Activated CD8-positive, alpha-beta memory T cell treated with anti-CD3 and anti-CD28 coated beads for 24 hours (primary cell): ENCODE data around the gene SLC12A7.
"Not testable (repeated sequence)": the region's sequence is repeated elsewhere in the genome, so short reads cannot be mapped to it uniquely, and the experiment has no call there.

ENCODE experiments used
- DNase-seq: peaks from one replicate; pipeline ENCODE4 v3.0.0-alpha.2; 2020

SLC12A7 gene

DNA sequence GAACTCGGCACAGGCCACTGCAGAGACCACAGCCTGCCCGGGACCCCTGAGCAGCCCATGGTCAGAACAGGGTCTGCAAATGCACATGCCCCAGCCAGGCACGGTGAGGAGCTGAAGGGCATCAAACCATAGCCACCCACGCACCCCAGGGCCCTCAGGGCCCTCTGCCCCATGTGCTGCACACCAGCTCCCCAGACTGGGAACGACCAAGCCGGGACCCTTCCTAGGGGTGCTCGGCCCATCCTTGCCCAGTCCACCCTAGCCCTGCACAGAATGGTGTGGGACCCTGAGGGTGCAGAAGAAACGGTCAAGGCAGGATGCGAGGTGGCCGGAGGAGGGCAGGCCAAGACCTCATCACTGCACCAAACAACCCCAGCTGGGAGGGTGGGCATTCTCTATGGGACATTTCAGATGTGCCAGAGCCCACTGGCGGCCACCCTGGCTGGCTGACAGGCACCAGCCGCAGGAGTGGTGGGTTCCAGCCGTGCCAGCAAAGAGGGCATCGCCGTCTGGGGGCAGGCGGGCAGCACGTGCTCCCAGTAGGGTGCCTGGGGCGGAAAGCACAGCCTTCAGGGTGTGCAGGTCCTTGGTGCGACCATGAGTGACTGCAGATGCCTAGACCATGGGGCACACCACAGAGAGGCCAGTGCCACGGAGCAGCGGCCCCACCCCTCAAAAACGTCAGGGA, 16.4 kb downstream of the SLC12A7 start:
- DNase-seq: no peak

DNA sequence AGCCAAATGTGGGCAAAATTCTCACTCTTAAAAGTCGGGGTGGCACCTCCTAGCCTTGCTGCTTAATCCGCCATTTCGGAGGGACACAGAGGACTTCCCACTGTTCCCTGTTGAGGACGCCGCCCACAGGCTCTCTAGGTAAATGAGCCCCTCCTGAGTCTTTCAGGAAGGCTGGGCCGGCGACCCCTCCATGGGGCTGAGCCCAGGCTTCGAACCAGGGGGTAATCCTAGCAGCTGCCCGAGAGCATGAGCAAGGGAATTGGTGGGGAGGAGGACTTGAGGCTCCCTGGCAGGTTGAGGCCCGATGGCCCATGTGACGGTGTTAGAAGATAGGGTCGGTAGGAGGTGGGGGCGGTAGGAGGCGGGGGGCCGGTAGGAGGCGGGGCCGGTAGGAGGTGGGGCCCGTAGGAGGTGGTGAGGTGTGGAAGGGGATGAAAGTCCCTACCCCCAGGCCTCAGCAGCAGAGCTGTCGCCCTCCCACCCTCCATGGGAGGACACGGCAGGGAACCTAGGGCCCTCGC, 17.1 kb downstream of the SLC12A7 start:
- DNase-seq: no peak

DNA sequence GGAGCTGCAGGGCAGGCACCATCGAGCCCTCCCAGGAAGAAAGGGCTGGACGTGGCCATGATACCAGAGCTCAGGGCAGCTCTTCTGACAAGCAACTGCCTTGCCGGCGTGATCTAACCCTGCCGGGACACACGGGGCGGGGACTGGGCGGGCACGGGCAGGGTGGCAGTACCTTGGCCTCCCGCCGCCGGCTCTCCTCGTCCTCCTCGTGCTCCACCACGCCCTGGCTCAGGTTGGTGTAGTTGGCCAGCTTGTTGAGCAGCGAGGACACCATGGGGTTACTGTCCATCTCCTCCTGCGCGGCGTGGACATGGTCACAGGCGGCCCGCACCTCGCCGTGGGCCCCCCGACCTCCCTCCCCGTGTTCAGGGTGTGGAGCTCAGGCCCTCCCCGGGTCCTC, 18.5 kb downstream of the SLC12A7 start:
- DNase-seq: no peak

DNA sequence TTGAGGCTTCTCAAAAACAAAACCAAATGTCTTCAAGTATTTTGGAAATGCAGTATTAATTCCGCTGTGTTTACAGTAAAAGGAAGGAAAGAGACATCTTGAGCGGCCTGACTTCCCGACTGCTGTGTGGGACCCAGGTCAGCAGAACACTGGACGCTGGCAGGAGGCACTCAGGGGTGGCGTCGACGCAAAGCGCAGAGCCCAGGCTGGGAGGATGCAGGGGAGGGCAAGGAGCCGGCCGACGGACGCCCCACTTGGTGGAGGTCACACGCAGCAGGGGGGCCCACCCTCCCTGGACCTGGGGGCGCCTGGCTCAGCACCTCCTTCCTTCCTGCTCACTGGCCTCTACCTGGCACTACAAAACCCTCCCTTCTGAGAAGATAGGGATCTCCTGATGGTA, 19.7 kb downstream of the SLC12A7 start:
- DNase-seq: no peak

DNA sequence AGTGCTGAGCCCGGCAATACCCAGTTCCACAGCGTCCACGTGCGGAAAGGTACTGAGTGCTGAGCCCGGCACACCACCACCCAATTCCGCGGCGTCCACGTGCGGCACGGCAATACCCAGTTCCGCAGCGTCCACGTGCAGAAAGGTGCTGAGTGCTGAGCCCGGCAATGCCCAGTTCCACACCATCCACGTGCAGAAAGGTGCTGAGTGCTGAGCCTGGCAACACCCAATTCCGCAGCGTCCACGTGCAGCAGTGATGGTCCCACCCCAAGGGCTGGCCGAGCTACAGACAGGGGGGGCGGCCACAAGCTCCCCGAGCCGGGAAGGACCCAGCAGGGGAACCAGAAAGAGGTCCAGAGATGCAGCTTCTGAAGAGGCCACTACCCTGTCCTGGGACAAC, 20.2 kb downstream of the SLC12A7 start:
- no peak for DNase-seq

DNA sequence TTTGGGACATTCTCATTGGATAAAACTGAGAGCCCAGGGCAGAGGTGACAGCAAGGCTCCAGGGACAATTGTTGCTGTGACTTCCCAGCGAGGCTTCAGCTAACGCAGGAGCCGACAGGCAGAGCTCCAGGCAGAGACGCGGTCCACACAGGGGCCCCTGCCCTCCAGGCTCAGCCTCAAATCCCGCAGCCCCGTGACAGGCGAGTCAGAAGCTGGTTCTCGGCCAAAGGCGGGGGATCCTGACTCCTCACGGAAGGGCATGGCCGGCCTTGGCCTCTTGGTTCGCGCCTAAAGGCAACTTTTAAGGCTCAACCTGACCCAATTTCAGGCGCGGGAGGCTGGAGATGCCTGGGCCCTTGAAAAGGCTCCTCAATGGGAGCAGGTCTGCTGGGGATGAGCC, 21.3 kb downstream of the SLC12A7 start:
- DNase-seq: no peak

DNA sequence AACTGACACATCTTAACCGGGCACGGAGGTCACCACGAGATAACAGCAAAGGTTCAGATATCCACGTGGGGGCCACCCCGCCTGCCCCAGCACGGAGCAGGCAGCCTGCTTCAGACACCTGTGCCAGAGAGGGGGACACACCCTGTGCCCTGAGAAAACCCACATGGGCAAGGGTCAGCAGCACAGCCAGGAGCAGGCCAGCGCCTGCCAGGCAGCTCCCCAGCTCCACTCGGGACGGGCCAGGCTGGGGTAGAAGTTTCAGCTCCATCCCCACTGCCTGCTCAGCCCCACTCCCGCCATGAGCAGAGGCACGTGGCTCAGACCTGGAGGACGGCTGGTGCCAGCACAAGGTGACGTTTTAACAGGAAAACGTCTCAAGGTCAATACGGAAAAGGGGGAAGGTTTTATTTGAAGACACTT, 22.2 kb downstream of the SLC12A7 start:
- DNase-seq: no peak

DNA sequence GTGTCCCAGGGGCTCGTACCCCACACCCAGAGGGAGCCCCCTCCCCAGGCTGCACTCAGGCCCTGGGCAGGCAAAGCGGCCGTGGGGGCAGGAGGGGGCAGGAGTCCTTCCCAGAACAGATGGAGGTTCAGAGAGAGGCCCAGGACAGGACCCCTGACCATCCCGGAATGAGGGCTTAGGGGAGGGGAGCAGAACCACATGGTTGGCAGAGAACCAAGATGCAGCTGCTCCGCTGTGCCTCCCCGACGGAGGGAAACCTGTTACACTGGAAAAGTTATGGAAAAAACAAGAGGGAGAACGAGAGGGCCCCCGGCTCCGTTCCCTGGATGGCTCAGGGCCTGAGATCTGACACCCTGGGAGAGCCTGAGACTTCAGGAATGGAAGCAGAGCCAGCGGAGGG, 22.7 kb downstream of the SLC12A7 start:
- no peak for DNase-seq

DNA sequence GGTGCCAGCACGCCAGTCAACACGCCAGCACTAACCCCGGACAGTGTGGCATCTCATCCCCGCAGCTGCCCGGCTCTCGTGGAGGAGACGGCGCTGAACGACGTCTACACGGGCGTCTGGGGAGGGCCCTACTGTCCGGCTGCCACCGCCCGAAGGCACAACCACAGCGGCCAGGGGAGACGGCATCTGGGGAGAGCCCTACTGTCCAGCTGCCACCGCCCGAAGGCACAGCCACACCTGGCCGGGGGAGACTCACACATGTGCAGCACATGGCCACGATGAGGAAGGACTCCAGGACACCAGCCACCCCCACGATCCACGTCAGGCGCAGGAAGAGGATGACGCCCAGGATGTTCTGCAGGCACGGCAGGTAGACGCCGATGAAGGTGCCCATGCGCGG, 23.1 kb downstream of the SLC12A7 start:
- DNase-seq: no peak

DNA sequence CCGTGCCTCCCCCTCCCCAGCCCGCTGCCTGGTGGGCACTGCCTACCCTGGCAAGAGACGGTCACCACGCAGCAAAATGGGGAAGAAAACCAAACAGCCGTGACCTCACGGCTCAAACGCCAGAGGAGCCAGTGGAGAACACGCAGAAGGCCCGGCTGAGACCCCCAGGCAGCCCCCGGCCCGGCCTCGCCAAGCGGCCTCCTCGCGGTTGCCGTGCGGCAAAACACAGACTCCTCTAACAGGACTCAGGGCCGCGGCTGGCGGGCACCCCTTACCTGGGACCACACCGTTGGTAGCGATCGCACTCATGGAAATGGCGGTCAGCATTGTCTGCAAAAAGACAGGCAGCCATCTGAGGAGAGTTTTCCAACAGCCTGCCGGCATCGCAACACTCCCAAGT, 23.8 kb downstream of the SLC12A7 start:
- no peak for DNase-seq

DNA sequence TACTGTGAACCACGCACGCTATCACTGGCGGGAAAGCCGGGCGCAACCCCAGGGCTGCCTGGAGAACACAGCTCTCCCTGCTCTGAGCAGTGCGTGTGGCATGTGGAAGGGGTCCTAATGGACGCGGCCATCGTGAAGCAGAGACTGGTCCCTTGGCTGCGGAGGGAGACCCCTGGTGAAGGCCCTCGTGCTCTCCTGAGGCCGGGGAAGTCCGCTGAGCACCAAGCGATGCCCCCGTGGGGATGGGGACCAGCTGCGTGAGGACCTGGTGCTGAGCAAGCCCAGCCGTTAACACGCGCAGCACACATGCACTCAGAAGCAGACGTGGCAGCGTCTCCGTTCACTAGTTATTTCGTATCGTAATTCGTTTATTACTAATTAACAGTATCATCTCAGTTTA, 24.4 kb downstream of the SLC12A7 start:
- no peak for DNase-seq

DNA sequence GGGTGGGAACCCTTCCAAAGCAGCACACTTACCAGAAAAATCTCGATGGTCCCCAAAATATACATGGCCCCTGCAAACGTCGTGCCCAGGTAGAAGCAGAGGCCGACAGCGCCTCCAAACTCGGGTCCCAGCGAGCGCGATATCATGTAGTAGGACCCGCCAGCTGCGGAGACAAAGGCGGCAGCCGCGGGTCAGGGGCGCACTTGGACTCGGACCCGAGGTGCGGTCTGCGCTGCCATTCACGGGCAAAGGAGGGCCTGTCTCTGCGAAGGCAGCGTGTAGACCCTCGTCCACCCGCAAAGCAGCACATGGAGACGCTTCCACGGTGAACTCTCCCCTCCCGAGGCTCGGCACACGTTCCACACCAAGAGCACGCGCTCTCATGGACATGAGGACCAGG, 25.0 kb downstream of the SLC12A7 start:
- DNase-seq: no peak

DNA sequence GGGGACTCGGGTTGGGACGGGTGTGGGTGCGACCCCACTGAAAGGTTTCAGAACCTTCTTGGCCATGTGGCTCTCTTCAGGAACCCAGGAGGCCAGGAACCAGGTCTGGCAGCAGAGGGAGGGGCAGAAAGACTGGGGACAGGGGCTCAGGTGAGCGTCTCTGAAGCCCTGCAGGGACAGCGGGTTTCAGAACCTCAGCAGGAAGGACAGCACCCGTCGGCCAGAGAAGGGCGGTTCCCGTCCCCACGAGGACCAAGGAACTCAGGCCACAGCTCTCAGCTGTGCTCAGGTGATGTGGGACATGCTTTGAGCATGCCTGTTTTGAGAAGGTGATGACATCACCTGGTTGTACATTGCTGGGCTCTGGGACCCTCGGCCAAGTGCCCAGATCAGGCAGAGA, 25.7 kb downstream of the SLC12A7 start:
- DNase-seq: no peak

DNA sequence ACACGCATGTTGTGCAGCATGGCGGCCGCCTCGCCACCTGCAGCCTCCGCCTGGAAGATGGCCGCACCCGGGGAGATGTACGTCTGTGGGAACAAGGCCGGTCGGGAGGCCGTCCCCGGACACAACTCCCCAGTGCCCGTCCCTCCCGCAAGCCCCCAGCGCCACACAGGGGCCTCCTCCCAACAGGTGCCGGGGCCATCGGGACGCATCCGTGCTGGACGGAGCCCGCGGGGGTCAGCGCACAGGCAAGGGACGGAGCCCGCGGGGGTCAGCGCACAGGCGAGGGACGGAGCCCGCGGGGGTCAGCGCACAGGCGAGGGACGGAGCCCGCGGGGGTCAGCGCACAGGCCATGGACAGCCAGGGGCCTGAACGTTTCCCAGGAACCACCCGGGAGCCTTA, 26.5 kb downstream of the SLC12A7 start:
- no peak for DNase-seq

DNA sequence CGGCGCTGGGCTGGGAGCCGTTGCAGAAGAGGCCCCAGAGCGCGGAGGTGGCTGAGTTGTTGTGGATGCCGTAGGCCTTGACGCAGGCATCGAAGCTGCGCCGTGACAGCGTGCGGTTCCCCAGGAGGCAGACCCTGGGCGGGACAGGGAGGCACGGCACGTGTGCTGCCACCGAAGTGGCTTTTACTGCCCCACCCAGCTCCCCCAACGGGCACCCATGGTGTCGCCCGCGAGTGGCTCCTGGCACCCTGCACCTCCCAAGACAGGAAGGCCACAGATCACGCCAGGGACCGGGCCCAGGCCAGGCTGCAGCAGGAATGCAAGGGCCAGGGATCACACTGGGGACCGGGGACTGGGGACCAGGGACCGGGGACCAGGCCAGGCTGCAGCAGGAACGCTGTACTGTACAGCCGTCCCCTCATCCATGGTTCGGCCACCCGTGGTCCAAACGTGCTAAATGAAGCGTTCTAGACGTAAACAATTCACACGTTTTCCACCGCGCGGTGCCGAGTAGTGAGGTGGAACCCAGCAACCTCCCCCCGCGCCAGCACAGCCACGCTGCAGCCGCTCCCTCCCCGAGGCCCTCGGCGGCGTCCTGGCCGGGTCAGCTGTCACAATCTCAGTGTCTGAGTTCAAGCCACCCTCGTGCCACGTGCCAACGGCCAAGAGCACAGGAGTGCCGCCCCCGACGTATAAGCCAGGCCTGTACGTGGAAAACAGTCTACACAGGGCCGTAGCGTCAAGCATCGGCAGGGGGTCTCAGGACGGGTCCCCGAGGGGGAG, 27.8 kb downstream of the SLC12A7 start:
- DNase-seq: no peak

DNA sequence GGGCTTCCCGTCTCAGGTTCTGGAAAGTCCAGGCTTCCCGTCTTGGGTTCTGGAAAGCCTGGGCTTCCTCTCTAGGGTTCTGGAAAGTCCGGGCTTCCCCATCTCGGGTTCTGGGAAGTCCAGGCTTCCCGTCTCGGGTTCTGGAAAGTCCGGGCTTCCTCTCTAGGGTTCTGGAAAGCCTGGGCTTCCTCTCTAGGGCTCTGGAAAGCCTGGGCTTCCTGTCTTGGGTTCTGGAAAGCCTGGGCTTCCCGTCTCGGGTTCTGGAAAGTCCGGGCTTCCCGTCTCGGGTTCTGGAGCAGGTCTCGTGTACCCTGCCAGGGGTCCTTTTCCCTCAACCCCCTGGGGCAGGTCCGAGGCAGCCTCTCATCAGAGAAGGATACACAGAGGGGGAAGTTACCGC, 28.8 kb downstream of the SLC12A7 start:
- not testable (repeated sequence) for DNase-seq

DNA sequence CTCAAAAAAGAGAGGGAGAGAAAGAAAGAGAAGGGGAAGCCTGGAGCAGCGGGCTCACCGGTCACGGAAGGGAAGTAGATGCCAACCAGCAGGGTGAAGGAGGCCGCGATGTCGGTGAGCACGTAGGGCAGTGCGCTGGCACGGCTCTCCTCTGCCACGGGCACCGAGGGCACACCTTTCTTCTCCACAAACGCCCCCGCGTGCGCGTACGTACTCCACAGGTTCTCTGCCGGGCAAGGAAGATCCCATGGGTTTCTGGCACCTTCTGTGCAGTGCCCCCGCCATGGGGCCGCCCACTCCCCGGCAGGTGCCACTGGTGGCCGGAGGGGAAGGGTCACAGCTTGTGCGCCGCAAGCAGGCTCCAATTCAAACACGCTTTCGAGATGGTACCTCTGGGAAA, 30.3 kb downstream of the SLC12A7 start:
- DNase-seq: no peak

DNA sequence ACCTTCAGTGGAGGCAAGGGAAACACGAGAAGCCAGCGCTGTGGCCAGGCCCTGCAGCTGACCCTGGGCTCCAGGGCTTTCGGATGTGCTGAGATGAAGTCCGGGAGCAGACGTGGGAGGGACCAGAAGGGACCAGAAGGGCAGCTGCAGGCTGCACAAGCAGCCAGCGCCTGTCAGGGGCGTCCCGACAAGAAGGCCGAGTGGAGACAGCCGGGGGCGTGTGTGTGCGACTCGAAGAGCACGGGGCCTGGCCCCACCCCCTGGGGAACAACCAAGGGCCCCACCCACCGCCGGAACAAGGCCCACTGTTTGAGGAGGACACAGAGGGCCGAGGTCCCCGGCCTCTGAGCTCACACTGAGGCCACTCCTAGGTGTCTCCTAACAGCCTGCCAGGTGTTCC, 31.4 kb downstream of the SLC12A7 start:
- no peak for DNase-seq

DNA sequence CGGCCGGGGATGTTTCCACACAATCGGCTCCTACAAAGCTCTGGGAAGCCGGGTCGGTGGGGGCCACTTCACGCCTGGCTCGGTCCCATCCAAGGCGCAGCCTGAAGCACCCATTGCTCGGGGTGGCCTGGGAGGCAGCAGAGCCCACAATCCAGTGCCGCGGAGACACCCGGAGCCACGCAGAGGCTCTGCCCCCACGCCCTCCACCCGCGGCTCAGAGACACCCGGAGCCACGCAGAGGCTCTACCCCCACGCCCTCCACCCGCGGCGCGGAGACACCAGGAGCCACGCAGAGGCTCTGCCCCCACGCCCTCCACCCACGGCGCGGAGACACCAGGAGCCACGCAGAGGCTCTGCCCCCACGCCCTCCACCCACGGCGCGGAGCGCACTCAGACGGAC, 31.9 kb downstream of the SLC12A7 start:
- DNase-seq: no peak

DNA sequence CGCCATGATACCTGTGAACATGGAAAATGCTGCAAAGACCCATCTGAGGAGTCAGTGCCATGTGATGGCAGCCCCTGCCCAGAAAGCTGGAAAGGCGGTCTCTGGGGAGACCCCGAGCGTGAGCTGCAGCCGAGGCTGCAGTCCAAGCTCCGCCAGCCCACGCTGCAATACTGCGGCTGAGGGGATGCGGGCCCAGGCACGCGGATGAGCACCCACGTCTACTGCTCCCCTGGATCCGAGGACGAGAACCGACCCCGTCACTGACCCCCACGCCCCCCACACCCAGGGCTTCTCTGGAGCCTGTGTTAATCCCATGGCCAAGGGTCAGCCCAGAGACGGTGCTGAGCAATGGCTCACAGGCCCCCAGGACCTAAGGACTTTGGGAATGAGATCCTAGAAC, 32.4 kb downstream of the SLC12A7 start:
- DNase-seq: no peak

DNA sequence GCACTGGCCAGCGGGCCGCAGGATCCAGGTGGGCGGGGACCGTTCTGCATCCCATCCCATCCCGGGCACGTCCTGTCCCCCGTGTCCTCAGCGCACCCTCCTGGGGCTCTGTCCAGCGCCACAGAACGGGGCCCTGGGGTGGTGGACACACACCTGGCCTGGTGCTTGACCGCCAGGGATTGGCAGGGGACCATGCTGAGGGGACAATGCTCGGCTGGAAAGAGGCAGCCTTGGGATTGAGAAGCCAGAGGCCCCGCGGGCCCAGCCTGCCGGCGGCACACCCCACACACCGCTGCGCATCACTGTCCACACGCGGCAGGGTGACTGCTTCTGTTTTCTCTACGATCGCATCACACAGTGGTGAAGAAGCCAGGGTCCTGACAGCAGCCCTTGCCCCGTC, 33.0 kb downstream of the SLC12A7 start:
- no peak for DNase-seq

DNA sequence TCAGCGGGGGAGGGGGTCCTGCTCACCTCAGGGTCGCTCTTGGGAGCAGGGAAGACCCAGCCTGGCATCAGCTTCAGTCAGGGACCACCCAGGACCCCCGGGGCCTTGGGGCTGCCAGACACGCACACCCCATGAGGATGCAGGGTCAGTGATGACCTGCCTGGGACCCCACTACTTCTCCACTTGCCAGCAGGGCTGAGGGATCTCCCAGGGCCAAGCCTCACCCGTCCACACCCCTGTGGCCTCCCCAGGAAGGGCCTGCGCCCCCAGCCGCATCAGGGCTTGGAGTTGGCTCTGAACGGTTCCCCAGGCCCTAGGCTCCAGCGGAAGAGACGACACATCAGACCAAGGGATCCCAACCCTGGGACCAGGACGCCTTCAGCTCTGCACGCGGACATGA, 33.7 kb downstream of the SLC12A7 start:
- no peak for DNase-seq

DNA sequence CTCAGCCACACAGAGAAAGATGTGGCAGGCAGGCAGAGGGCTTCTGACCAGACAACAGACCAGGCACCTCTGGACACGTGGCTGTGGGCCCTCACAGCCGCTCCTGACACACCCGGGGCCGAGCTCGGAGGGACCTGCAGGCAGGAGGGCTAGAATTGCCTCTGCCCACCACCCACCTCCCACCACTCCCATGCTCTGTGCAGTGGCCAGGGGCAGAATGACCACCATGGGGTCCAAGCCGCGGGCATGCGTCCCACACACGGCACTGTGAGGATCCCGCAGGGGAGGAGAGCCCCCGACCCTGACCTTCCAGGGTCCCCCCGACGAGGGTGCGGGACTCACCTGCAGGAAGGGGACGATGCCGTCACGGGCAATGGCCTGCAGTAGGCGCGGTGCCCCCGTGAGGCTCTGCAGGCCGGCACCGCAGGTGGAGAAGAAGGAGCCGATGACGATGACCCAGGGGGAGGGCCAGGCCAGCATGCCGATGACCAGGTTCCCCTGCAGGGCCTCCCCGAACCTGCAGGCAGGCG, 34.3 kb downstream of the SLC12A7 start:
- no peak for DNase-seq

DNA sequence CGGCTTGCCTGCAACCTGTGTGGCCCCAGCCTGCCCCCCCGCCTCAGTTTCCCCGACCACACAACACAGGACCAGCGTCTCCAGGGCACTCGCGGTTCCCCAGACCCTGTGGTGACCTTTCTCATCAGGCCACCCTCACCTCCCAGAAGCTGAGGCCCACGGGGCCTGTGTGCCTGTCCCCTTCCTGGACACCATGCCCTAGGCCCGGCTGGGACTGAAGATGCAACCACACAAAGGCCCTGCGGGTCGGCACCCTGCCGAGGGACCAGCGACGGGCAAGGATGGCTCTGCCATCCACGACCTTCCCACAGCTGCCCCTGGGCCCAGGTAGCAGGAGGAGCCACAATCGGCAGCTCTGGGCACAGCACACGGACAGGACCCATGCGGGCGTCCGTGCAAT, 34.8 kb downstream of the SLC12A7 start:
- no peak for DNase-seq
